ENCODE results near the gene SLFN14.
"Not testable (repeated sequence)": the region's sequence is repeated elsewhere in the genome, so short reads cannot be mapped to it uniquely, and the experiment has no call there.

SLFN14 gene

DNA sequence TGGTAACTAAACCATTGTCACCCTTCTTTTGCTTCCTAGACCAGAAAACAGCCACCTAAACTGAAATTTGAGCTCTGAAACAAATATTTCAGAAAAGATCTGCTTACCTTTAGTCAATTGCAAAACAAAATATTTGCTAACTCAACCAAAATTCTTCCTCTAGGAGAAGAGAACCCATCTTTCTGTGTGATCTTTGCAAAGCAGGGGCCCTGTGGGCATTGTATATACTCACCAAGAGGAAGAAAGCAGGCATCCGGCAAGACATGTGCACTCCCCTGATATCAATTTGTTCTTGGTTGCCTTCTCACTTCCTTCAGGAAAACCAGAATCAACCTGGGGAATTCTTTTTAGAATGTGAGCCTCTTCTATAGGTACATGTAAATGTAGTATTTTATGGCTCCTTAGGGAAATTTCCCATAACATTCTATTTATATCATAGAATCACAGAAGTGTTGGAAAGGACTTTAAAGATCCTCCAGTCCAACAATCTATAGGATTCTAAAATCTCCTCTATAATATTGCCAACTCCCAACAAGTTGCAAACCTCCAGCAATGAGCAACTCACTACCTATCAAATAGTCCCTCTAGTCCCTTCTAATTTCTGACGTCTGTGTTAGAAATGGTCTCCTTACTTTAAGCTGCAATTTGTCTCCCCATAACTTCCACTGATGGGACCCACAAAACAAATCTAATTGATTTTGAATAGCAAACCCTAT, 966 bp downstream of the SLFN14 start:
- ATAC-seq, result no peak
- DNase-seq, result no peak

DNA sequence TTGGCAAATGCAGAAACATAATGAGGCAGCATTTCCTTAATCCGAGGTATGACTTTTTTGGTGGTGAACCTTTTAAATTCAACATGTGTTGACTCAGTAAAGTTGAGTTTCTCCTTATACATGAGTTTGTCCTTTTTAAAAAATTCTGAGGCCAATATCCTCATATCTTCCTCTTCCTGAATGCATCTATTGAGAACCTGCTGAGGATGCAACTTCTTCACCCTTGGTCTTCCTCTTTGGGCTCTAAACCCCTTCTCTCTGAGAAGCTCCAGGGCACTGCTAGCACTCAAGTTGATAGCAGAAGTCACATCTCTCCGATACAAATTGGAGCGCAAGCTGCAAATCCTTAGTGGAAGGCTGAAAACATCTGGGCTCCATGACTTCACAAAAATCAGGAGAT, 3.3 kb downstream of the SLFN14 start:
- DNase-seq (no peak), ATAC-seq (no peak)

DNA sequence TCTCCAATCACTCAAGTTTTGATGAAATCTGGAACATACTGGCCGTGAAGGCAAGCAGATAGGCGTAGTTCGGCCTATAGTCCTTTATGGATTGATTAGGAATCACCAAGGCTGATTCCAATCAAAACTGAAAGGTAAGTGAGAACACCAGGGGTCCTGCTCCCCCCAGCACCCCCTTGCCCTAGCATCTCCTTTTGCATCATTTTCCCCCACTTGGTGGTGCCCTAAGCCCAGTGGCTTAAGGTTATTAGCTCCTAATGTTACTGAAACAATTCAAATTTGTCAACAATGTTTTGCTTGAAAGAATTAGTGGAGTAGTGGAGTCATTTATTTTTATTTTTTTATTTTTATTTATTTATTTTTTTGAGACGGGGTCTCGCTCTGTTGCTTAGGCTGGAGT, 4.9 kb downstream of the SLFN14 start:
- no peak for ATAC-seq
- DNase-seq, result no peak

DNA sequence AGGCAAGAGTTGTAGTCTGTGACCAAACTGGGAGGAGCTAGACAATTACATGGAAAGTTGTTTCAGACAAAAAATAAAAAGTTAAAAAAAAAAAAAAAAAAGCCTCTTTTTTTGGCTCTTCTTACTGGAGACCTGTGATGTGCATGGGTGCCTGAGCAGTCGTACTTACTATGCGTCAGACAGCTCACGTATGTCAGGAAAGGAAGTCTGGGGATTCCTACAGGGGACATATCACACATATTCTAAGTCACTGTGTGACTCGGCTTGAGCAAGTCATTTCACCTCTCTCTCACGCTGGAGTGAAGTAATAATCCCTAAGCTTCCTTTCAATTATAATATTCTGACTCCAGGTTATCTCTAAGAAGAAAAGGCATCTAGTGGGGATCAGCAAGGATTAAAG, 6.0 kb downstream of the SLFN14 start:
- ATAC-seq, result peak; percentile 61
- DNase-seq, result no peak

DNA sequence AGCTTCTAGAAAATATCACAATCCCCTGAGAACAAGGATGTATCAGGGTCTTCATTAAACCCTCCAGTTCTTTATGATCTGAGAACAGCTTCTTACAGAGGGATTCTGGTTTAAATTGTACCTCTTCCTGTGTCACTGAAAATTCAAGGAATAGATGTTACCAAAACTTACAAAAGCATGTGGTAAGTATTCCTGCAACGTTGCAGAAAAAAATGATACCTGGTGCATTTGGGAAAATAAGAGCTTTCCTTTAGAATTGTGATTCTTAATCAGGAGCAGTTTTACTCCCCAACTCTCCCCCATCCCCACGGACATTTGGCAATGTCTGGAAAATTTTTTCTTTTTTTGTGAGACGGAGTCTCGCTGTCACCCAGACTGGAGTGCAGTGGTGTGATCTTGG, 7.3 kb downstream of the SLFN14 start:
- ATAC-seq (no peak), DNase-seq (no peak)

DNA sequence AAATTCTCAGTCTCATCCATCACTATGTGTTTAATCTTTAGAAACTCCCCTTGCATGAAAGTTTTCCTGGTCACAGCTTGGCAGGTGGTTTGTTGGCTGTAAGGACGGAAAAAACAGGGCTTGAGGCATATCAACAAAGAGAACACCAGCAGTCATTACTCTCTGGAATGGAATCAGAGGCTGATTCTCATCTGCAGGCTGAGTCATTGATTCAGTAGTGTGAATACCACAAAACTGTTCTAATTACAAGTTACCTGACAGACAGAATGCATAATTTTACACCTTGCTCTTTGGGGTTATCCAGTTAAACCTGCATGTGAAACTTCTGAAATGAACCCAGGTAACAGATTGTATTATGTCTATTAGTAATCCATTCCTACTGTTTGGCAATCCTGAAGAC, 11.6 kb downstream of the SLFN14 start:
- ATAC-seq, result no peak

DNA sequence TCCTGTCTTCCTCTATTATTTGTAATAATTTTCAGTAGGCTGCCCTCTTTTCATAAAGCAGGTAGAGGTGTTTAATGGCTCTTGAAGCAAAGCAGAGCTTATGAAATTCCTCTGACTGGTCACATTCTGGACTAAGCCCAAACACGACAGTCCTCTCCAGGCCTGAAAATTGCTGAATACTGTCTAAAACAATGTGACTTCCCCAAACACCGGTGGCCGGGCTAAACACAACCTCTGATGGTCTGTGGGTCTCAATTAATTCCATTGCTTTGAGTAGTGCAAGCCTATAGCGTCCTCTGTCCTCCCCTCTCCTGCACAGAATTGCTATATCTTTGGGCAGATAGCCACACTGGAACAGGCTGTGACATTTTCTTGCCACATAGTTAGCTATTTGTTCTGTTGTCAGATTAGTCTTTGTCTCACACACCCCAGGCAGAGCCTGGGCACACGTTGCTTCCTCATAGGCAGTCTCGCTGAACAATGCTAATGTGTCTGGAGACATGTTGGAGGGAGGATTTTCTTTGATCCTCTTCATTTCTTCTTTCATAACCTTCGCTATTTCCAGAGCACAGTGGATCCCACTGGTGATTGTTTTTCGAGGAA, 12.3 kb downstream of the SLFN14 start:
- ATAC-seq (no peak), DNase-seq (no peak)

More for the DNA sequence above, 11.6 kb downstream of the SLFN14 start:
- no peak for DNase-seq

DNA sequence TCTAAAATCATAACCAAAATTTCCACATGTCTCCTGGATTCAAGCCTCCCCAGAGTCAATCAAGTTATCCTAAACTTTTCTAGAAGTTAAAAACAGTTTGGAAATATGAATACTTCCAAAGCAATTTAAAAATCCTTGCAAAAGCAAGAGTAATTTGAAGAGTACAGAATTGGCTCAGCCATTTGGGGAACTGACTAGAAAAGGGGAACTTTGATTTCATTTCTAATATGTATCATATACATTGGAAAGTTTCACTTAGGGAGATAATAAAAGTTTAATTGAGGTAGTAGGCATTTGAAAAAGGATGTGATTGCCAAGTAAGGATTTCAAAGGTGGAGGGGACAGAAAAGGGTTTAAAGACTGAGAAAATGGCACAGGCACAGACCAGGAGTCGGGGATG, 14.1 kb downstream of the SLFN14 start:
- DNase-seq (no peak), ATAC-seq (no peak)

DNA sequence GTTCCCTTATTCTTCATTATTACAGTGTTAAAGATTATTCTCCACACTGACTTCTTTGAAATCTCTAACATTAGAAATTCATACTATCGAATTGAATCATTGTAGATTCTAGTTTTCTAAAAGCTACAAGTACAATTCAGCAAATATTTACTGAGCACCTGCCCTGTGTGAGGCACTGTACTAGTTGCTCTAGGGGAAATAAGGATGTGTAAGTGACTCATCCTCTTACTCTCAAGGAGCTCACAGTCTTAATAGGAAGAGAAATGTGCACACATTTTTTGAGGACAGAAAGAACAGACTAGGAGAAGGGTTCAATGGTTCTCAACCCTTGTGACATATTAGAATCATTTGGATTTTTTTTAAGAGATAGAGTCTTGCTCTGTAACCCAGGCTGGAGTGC, 15.5 kb downstream of the SLFN14 start:
- ATAC-seq (no peak), DNase-seq (no peak)

DNA sequence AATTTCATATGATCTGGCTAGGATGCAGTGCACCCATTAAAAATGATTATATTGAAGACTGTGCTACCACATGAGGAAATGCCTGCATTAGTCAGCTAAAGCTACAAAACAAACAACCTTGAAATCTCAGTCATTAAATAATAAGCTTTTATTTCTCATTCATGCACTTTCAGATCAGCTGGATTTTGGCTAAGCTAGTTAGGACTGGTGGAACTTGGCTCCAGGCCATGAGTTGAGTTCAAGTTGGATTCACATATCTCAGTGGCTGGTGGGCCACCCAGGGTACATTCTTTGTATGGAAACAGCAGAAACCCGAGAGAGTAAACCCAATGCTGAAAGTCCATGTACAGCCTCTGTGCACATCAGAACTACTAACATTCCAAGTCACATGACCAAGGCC, 16.8 kb downstream of the SLFN14 start:
- ATAC-seq (no peak), DNase-seq (no peak)

DNA sequence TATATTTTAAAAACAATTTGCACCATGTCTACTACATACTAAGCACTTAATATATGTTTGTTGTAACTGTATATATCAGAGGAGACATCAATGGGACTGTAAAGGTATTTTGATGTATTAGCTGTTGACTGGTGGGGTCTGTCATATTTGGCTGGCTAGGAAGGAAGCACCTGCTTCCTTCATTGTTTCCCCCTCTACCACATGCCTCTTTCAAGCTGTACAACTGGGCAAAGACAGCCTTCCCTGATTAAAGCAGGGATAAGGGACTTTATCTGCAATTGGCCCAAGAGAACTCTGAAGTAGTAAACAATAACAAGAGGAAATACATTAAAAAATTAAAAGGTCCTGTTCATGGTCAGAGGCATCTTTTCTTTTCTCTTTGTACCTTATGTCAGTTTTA, 17.6 kb downstream of the SLFN14 start:
- ATAC-seq, result no peak

DNA sequence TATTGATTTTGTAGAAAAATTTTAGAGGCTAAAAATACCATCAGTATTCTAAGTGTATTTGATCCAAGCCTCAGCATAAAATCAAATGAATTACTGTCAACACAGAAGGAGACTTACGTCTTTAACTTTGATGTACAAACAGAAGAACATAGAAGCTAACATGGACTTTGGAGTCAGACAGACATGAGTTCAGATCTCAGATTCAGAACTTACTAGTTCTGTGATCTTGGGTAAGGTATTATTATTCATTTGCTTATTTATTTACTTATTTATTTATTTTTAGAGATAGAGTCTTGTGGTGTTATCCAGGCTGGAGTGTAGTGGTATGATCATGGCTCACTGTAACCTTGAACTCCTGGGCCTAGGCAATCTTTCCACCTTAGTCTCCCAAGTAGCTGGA, 19.2 kb downstream of the SLFN14 start:
- ATAC-seq, result no peak
- no peak for DNase-seq

More for the DNA sequence above, 17.6 kb downstream of the SLFN14 start:
- no peak for DNase-seq

DNA sequence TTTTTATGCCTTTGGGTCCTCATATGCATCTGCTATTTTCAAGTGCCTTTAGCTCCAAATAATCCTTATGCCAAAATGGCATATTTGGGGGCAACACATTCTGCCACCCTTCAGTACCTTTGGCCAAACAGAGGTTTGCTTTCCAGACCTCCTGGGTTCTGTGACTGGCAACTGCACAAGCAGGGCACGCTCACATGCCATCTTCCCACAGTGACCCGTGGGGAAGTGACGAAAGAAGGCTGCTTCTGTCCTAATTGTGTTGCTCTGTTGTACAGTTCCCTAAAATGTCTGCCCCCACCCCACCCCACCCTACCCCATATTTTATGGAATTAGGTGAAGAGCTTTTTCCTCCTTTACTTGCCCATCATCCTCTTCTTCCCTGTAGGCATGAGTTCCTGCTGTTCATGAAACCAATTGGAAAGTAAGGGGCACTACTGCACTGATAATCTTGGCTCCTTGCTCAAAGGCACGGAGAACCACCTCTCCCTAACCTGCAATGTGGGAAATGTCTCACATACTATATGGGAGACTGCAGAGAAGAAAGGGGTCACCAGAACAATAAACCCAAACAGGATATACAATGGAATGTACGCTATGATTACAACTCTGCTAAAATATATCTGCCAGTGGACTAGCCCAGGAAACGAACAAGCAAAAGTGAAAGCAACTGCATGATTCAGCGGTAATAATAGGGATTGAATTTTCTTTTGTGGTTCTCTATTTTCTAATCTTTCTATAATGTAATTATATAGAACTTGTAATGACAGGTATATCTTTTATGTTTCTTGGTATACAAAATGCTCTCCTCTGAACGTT, 19.8 kb downstream of the SLFN14 start:
- DNase-seq (peak; percentile 64), ATAC-seq (peak; percentile 42)

DNA sequence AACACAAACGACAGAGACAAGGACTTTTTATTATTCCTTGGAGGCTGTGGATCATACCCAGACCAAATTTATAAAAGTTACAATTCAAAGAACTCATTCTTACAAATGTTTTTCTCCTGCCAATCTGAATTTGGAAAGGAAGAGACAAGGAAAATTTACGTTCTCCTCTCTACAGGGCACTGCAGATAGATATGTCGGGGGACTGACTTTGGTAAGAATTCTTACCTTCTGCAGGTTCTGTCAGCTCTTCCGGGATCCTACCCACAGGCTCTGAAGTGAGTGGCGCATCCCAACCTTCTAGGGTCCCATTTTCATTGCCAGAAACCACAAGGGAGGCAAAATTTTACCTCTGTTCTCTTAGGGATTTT, 21.0 kb downstream of the SLFN14 start:
- no peak for DNase-seq
- no peak for ATAC-seq

DNA sequence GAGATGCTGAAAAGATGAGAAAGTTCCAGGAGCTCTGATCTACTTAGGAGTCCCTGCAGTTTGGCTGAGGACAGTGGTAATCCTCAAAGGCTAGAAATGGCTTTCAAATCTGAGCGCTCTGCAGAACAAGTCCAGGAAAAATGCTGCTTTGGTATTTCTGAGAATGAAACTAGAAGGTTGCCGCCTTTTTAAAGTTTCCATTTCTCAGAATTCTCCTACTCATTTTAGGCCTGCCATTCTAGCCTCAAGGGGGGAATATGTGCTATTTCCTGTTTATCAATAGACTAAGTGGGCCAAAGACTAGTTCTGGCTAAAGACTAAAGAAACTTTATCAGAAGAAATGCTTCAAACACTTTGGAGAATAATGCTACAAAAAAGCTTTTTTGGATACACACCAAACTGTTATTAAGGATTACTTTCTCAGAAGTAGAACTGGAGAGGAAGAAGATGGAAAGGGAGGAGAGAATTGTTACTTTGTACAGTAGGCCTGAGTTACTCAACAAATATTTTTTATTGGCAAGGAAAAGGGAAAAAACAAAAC, 22.9 kb downstream of the SLFN14 start, which contains the start of gene SLFN12L:
Gene SLFN12L, minus strand, starts transcription at position 78 of the 541 bp plus-strand sequence. CDS start 15,314 bp downstream, outside the sequence.
- peak; percentile 45 for ATAC-seq

DNA sequence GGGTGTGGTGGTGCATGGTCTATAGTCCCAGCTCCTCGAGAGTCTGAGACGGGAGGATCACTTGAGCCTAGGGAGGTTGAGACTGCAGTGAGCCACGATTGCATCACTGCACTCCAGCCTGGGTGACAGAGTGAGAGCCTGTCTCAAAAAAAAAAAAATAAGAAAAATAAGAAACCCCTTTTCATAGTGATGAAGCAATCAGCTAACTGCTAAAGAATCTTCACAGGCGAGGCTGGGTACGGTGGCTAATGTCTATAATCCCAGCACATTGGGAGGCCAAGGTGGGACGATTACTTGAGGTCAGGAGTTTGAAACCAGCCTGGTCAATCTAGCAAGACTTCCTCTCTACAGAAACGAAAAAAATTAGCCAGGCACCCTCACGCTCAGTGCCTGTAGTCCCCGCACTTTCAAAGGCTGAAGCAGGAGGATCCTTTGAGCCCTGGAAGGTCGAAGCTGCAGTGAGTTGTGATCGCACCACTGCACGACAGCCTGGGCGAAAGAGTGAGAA, 23.9 kb downstream of the SLFN14 start:
- ATAC-seq, result peak; percentile 51
- peak; percentile 41 for DNase-seq

More for the DNA sequence above, 22.9 kb downstream of the SLFN14 start, which contains the start of gene SLFN12L:
- DNase-seq, result peak; percentile 36

DNA sequence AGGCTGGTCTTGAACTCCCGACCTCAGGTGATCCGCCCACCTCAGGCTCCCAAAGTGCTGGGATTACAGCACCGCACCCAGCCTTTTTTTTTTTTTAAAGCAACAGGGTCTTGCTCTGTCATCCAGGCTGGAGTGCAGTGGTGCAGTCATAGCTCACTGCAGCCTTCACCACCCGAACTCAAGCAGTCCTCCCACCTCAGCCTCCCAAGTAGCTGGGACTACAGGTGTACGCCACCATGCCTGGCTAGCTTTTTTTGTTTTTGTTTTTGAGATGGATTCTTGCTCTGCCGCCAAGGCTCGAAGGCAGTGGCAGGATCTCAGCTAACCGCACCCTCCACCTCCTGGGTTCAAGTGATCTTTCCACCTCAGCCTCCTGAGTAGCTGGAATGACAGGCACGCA, 25.2 kb downstream of the SLFN14 start:
- not testable (repeated sequence) for DNase-seq, ATAC-seq

DNA sequence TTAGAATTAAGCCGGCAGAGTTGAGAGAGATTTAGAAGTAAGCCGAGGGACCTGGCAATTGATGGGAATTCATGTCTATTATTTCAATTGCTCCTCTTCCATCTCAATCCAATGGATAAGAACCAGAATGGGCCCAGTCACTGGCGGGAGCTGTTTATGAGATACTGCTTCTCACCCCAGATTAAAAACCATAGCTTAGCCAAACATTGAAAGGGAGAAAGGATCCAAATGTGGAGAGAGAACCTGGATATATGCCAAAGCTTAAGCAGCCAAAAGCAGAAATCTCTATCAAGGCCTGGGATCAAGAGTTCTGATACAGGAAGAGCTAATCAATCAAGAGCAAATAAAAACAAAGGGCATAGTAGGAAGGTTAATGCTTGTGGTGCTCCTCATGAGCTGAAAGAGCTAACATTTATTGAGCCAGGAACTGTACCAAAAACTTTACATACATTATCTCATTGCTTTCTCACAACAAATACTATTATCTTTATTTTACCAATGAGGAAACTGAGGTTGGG, 26.0 kb downstream of the SLFN14 start:
- ATAC-seq (no peak), DNase-seq (no peak)

DNA sequence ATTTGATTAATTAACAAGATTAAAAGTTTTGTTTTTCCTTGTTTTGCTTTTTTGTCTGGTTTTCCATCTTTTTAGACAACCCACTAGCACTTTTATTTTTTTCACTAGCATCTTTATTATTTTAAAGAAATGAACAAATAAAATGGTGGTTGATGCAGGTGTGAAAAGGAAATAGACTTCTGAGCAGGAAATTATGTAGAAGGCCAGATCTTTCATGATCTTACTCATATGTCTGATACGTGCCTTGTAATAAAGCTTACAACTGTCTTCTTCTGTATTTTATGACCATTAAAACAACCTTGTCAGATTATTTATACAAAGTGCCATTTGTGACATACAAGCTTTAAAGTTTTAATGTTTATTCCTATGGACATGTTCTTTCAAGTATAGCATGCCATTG, 29.5 kb downstream of the SLFN14 start:
- DNase-seq (no peak), ATAC-seq (no peak)

DNA sequence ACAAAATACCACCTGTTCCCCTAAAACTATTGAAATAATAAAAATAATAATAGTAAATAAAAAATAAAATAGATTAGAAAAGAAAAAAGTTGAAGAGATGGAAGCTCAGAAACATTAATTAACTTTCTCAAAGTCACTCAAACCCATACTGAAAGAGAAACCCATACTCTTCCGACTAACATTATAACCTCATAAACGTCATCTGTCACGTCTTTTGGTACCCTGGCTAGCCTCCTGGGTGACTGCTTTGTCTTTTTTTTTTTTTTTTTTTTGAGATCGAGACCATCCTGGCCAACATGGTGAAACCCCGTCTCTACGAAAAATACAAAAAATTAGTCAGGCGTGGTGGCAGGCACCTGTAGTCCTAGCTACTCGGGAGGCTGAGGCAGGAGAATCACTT, 30.8 kb downstream of the SLFN14 start:
- ATAC-seq (no peak), DNase-seq (no peak)

DNA sequence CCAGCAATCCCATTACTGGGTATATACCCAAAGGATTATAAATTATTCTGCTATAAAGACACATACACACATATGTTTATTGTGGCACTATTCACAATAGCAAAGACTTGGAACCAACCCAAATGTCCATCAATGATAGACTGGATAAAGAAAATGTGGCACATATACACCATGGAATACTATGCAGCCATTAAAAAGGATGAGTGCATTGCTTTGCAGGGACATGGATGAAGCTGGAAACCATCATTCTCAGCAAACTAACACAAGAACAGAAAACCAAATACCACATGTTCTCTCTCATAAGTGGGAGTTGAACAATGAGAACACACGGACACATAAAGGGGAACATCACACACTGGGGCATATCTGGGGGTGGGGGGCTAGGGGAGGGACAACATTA, 31.3 kb downstream of the SLFN14 start:
- not testable (repeated sequence) for DNase-seq, ATAC-seq

DNA sequence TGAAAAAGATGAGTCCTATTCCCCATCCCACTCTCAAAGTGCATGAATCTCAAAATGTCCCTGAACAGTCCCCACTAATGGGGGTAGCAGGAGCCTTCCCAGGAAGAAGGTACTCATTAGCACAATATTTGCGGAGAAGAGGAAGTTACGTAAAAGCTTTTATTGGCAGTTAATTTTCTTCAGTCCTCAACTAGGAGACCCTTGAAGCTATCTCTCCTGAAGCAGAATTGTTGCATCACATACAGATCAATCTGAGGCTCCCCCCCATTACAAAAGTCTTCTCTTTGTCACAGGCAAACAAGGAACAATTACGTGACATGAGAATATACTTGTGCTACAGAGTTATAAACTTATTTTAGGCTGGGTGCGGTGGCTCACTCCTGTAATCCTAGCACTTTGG, 37.3 kb downstream of the SLFN14 start:
- ATAC-seq, result no peak
- no peak for DNase-seq
